Activated CD8-positive, alpha-beta T cell treated with anti-CD3 and anti-CD28 coated beads, Interleukin-2, amount 10 ng/mL, durations not matched to agents 7 days and 5 days (primary cell): ENCODE data around the gene EMC6. TPM values are rescaled to one million over a fixed set of nuclear protein-coding genes. Genes with fewer than 3 reads are reported as not detected.

ENCODE experiments used
- ATAC-seq: fragments of 150-1000 bp; cut with Tn5 transposase; one replicate; pipeline ENCODE4 v1.10.0; 2021; ENCODE audit warnings: moderate library complexity
- CTCF ChIA-PET: fragments of 350-600 bp; sonication (Branson Sonifier 250); formaldehyde crosslinking; loops from one replicate; lab custom pipeline; 2021; ENCODE audit warnings: antibody characterized with exemption; lab: Charles Lee
- POLR2A ChIA-PET: fragments of 350-600 bp; sonication (Branson Sonifier 250); formaldehyde crosslinking; loops from one replicate; lab custom pipeline; 2021; ENCODE audit warnings: antibody characterized with exemption; lab: Charles Lee
- DNase-seq: peaks from one replicate; pipeline ENCODE4 v3.0.0-alpha.2; 2020
- H3K27ac Mint-ChIP-seq: one replicate; pipeline ENCODE4 v1.8.0; 2021; ENCODE audit warnings: mild to moderate bottlenecking, mixed read lengths
- H3K27me3 Mint-ChIP-seq: one replicate; pipeline ENCODE4 v1.8.0; 2021; ENCODE audit warnings: low read depth, mixed read lengths
- H3K36me3 Mint-ChIP-seq: one replicate; pipeline ENCODE4 v1.8.0; 2021; ENCODE audit warnings: low read depth, mixed read lengths
- H3K4me1 Mint-ChIP-seq: one replicate; pipeline ENCODE4 v1.8.0; 2021; ENCODE audit warnings: low read depth, mixed read lengths
- H3K4me3 Mint-ChIP-seq: one replicate; pipeline ENCODE4 v1.8.0; 2021; ENCODE audit warnings: mild to moderate bottlenecking, mixed read lengths
- H3K9me3 Mint-ChIP-seq: one replicate; pipeline ENCODE4 v1.8.0; 2022; ENCODE audit warnings: mixed read lengths; ENCODE audit not compliant: insufficient read depth
- total RNA-seq, 2 experiments: library from RNA; stranded (reverse); gene quantifications; one replicate each; pipeline ENCODE4 v1.2.3, GENCODE V29; 2021

Gene EMC6
- total RNA-seq, 2 experiments from 2014 or later, result 39.7 to 43.1 TPM

- ChIA-PET POLR2A (interaction anchor here (1.1 to 1.3 kb wide), 2 partner anchors 9 to 19 kb away, joined by 3 to 4 read pairs; partner anchors contain the start of genes HASPIN and P2RX5), CTCF (no interaction called here)
- DNase-seq (no peak), ATAC-seq (no peak)
- H3K9me3 Mint-ChIP-seq, result no peaks in the 10 kb centered on the region
- H3K36me3 Mint-ChIP-seq, result peaks cover 70% of the 10 kb centered on the region
- peaks cover 44% of the 10 kb centered on the region for H3K4me1 Mint-ChIP-seq
- no peaks in the 10 kb centered on the region for H3K27me3 Mint-ChIP-seq
- H3K27ac Mint-ChIP-seq, result no peak overlapping the region
- no peak overlapping the region for H3K4me3 Mint-ChIP-seq
Observed at GRCh38 chr17:3715296-3715695, 46.7 kb downstream of the EMC6 start.

DNA sequence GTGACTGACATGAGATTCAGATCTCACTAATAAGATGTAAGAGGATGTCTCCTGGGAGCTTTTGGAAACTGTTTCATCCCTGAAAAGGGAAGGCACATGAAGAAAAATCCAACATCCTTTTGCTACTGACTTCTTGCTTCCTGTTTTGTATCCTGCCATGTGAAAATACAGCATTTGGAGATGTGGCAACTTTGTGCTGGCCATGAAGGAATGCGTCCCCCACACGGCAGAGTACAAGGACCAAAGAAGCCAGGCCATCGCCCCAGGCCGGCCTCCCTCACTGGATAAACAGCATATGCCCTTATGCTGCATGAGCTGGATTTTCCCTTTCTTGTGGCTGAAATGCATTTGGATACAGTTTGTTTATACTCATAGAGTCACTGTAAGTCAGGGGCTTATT, 49.6 kb downstream of the EMC6 start:
- no peak overlapping the region for H3K27ac Mint-ChIP-seq
- ChIA-PET CTCF (no interaction called here), POLR2A (no interaction called here)
- no peaks in the 10 kb centered on the region for H3K27me3 Mint-ChIP-seq
- ATAC-seq, result no peak
- H3K9me3 Mint-ChIP-seq, result no peaks in the 10 kb centered on the region
- no peak overlapping the region for H3K4me3 Mint-ChIP-seq
- H3K36me3 Mint-ChIP-seq, result peaks cover 73% of the 10 kb centered on the region
- DNase-seq, result no peak
- peaks cover 43% of the 10 kb centered on the region for H3K4me1 Mint-ChIP-seq

- Mint-ChIP-seq H3K4me1 (peaks cover 40% of the 10 kb centered on the region), H3K27ac (no peak overlapping the region)
- CTCF ChIA-PET, result interaction anchor here (2.4 kb wide), 1 partner anchor 37 kb away, joined by 6 read pairs; no protein-coding TSS in a partner anchor
Observed at GRCh38 chr17:3719265-3719664, 50.7 kb downstream of the EMC6 start.

More at GRCh38 chr17:3719265-3719664, 50.7 kb downstream of the EMC6 start:
- Mint-ChIP-seq H3K27me3 (no peaks in the 10 kb centered on the region), H3K36me3 (peaks cover 73% of the 10 kb centered on the region), H3K4me3 (no peak overlapping the region), H3K9me3 (no peaks in the 10 kb centered on the region)
- POLR2A ChIA-PET, result interaction anchor here (1.0 kb wide), 1 partner anchor 23 kb away, joined by 4 read pairs; the partner anchor contains the start of gene P2RX5
- ATAC-seq (no peak), DNase-seq (no peak)

Other genes with a start within 250 kb of the EMC6 start
- gene OR1E2, start 235.0 kb upstream of the EMC6 start, total RNA-seq, result not detected
- not detected for gene SPATA22, start 197.0 kb upstream of the EMC6 start, total RNA-seq
- gene ASPA, start 192.8 kb upstream of the EMC6 start, total RNA-seq, result not detected
- under 1 TPM; 0.31 to 0.37 TPM for gene TRPV3, start 111.0 kb upstream of the EMC6 start, total RNA-seq
- gene TRPV1, start 59.4 kb upstream of the EMC6 start, total RNA-seq, result 1 to 10 TPM; 4.2 to 4.3 TPM
- gene SHPK, start 32.6 kb upstream of the EMC6 start, total RNA-seq, result 10 to 100 TPM; 12.0 to 12.5 TPM
- gene CTNS, start 32.1 kb upstream of the EMC6 start, total RNA-seq, result 1 to 10 TPM; 7.7 to 9.7 TPM
- gene TAX1BP3, start 234 bp upstream of the EMC6 start, total RNA-seq, result 10 to 100 TPM; 16.1 to 18.0 TPM
- 1 to 10 TPM; 7.8 to 8.1 TPM for gene P2RX5, start 27.3 kb downstream of the EMC6 start, total RNA-seq
- 10 to 100 TPM; 27.0 to 28.1 TPM for gene HASPIN, start 55.1 kb downstream of the EMC6 start, total RNA-seq
- gene ITGAE, start 132.4 kb downstream of the EMC6 start, total RNA-seq, result 10 to 100 TPM; 22.9 to 23.2 TPM
- 10 to 100 TPM; 39.1 to 42.6 TPM for gene NCBP3, start 177.4 kb downstream of the EMC6 start, total RNA-seq
- gene CAMKK1, start 224.2 kb downstream of the EMC6 start, total RNA-seq, result 1 to 10 TPM; 3.3 to 4.0 TPM
- gene P2RX1, start 247.7 kb downstream of the EMC6 start, total RNA-seq, result 1 to 10 TPM; 1.1 TPM